ENCODE measurements around the gene FOXA2. TPM values are rescaled to one million over a fixed set of nuclear protein-coding genes. Genes with fewer than 3 reads are reported as not detected.
A peak's percentile ranks its signal among the peaks of the same experiment; 100 is the strongest.

Gene FOXA2
- total and polyA plus RNA-seq, 2 experiments from 2014 or later, result 0.24 TPM; not detected in 1

DNA sequence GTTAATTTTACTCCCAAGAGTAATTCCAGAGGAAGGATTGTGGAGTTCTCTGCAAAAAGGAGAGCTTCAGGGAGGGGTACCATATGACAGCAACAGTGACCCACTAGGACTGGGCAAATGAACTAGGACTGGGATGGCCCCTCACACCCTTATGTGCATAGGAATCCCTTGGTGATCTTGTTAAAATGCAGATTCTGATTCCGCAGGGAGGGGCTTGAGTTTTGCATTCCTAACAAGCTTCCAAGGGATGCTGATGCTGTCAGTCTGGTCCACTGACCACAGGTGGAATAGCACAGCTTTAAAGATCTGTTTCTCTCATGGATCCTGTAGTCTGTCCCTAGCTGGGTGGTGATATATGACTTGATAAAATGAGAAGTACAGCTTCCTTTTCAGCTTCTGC is 6.3 kb upstream of the FOXA2 start:
- TF ChIP-seq, protein P1, sequence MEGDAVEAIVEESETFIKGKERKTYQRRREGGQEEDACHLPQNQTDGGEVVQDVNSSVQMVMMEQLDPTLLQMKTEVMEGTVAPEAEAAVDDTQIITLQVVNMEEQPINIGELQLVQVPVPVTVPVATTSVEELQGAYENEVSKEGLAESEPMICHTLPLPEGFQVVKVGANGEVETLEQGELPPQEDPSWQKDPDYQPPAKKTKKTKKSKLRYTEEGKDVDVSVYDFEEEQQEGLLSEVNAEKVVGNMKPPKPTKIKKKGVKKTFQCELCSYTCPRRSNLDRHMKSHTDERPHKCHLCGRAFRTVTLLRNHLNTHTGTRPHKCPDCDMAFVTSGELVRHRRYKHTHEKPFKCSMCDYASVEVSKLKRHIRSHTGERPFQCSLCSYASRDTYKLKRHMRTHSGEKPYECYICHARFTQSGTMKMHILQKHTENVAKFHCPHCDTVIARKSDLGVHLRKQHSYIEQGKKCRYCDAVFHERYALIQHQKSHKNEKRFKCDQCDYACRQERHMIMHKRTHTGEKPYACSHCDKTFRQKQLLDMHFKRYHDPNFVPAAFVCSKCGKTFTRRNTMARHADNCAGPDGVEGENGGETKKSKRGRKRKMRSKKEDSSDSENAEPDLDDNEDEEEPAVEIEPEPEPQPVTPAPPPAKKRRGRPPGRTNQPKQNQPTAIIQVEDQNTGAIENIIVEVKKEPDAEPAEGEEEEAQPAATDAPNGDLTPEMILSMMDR (IDR thresholded peaks at IDR 0.05; ENCODE audit: low read depth, low read length), result no peak
- peaks cover 99% of the 10 kb centered on the region for H3K27me3 ChIP-seq
- H3K9me3 ChIP-seq (ENCODE audit: low read depth), result no peaks in the 10 kb centered on the region
- no peaks in the 10 kb centered on the region for H3K4me1 ChIP-seq (ENCODE audit: low read depth)
- no peaks in the 10 kb centered on the region for H3K36me3 ChIP-seq
- no peak for DNase-seq (ENCODE audit: low read depth in 1 of 2, low spot score in 1 of 2)
- H3K27ac ChIP-seq, result no peak overlapping the region
- H3K4me3 ChIP-seq, result no peak overlapping the region

DNA sequence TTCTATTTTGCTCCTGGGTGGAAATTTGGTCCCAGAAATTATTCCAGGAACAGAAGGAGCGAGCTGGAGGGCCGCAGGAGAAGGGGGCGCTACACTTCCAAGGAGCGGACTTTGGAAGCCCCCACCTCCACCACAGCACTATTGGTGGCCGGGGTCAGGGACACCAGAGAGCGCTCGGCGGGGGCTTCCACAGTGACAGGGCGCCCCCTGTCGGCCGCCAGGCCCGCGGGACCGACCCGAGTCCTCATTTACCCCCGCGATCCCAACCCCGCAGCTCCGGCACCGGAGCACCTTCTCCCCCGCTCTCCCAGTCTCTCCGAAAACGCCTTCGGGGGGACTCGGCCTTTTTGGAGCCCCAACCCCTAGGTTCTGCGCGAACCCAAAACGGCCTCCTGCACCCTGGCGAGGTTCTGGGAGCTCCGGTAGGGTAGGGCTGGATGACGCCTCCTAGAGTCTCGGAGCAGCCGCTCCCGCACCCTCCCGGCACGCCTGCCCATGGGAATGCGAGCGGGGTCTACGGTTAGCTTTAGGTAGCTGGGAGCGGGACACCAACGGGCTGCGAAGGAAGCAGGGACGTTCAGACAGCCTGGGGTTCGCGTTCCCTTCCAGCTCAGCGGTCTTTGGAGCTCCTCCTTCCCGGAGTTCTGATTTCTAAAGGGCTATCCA is 2.4 kb upstream of the FOXA2 start:
- H3K27me3 ChIP-seq, result peaks cover 100% of the 10 kb centered on the region
- H3K9me3 ChIP-seq (ENCODE audit: low read depth), result no peaks in the 10 kb centered on the region
- H3K4me1 ChIP-seq (ENCODE audit: low read depth), result no peaks in the 10 kb centered on the region
- DNase-seq (ENCODE audit: low read depth in 1 of 2, low spot score in 1 of 2), result peak; percentile 26 to 61
- no peak overlapping the region for H3K4me3 ChIP-seq
- no peak overlapping the region for H3K27ac ChIP-seq
- TF ChIP-seq, protein P1 (IDR thresholded peaks at IDR 0.05; ENCODE audit: low read depth, low read length), result peak; percentile 76
- no peaks in the 10 kb centered on the region for H3K36me3 ChIP-seq

DNA sequence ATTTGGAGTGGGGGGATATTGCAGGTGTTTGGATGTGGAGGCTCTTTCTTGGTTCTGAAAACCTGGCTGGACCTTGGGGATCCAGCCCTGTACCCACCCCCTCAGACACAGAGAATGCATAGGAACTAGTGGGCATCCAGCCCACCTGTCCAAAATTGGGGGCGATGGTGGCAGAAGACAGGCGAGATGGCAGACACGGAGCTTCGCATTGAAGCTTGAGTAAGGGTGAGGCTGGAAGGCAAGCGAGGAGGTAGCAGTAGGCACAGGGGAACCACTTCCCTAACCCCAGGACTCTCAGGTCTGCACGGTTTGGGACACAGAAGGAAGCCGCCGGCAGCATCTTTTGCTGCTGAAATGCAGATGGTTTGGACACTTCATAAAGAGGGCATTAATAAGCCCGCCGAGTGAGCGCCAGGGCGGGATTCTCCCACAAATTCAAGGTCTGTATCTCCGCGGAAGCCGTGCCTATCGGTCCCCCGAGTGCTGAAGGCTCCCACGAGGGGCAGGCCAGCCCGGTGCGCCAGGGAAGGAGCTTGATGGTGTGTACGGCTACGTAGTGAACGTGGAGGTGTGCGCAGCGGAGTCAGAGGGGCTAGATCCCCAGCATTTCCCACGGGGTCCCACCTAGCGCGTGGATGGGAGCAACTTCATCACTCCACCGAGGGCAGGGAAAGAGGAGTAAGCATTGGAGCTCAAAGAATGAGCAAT is 1.6 kb upstream of the FOXA2 start:
- Histone ChIP-seq H3K27me3 (peaks cover 100% of the 10 kb centered on the region), H3K9me3 (ENCODE audit: low read depth) (no peaks in the 10 kb centered on the region), H3K27ac (no peak overlapping the region), H3K4me3 (no peak overlapping the region), H3K36me3 (no peaks in the 10 kb centered on the region), H3K4me1 (ENCODE audit: low read depth) (no peaks in the 10 kb centered on the region)
- TF ChIP-seq, protein P1 (IDR thresholded peaks at IDR 0.05; ENCODE audit: low read depth, low read length), result no peak
- no peak for DNase-seq (ENCODE audit: low read depth in 1 of 2, low spot score in 1 of 2)

DNA sequence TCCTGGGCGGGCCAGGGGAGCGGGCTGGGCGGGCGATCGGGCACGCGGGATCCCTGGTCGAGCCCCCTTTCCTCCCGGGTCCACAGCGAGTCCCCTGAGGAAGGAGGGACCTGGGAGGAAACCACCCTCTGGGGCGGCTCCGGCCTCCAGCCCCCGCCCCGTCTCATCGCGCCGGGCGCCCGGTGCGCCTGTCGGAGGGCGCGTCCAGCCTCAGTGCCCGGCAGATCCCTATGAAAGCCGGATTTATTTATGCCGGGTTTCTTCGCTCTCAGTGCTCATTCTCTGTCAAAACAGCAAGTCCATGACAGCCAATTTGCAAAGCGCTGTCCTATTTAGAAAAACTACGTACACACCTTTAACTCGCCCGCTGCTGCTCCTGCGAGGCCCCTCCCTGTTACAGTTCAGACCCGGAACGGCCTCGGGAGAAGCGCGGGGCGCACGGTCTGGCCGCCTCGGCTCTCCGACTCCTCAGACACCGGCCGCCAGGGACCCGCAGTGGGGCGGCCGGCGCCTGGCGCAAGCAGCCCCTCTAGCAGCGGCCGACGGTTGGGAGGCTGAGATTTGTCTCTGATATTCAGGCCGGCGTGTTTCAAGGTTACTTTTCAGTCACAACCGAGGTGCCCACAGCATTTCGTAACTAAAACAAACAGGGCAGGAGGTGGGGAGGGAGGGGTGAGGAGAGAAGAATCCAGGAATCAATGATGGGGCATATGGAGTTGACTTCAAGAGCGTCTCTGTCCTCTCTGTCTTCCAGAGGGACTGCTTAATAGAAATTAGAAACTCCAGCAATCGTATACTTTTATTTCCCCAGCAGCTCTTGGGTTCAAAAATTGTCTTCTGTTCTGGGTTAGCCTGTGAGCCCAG is 782 bp upstream of the FOXA2 start:
- peak overlapping the region; percentile 3 for H3K4me3 ChIP-seq
- H3K9me3 ChIP-seq (ENCODE audit: low read depth), result no peaks in the 10 kb centered on the region
- no peaks in the 10 kb centered on the region for H3K36me3 ChIP-seq
- peaks cover 100% of the 10 kb centered on the region for H3K27me3 ChIP-seq
- TF ChIP-seq, protein P1 (IDR thresholded peaks at IDR 0.05; ENCODE audit: low read depth, low read length), result no peak
- peak in 1 of 2 donors; percentile 18 for DNase-seq (ENCODE audit: low read depth in 1 of 2, low spot score in 1 of 2)
- H3K27ac ChIP-seq, result no peak overlapping the region
- no peaks in the 10 kb centered on the region for H3K4me1 ChIP-seq (ENCODE audit: low read depth)

DNA sequence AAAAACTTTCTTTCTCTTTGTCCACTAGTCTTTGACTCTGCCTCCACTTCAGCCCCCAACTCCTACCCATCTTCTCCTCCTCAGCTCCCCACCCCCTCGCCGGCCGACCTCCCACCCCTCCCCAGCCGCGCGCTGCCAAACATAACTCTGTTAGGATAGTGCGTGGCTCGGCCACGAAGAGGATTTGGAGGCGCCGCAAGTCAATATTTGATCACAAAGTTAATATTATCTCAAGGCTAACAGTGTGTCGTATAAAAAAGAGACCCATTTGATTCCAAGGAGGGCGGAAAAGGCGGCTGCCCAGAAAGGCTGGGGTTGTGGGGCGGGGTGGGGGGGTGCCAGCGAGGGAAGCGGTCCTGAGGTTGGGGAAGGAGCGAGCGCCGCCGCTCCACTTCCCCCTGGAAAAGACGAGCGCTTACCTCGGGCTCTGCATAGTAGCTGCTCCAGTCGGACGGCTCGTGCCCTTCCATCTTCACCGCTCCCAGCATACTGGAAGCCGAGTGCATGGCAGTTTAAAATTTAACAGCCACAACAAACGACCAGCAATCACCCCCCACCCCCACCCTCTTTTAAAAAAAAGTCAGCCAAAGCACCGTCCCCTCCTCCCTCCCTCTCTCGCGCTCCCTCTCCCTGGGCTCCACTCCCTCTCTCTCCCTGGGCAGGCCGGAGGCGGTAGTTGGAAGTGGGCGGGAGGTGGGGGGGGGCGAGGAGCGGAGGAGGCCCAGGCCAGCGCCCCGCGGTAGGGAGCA is 425 bp downstream of the FOXA2 start:
- H3K9me3 ChIP-seq (ENCODE audit: low read depth), result no peaks in the 10 kb centered on the region
- H3K36me3 ChIP-seq, result no peaks in the 10 kb centered on the region
- peak in 1 of 2 donors; percentile 10 for DNase-seq (ENCODE audit: low read depth in 1 of 2, low spot score in 1 of 2)
- TF ChIP-seq, protein P1 (IDR thresholded peaks at IDR 0.05; ENCODE audit: low read depth, low read length), result no peak
- H3K27ac ChIP-seq, result no peak overlapping the region
- no peaks in the 10 kb centered on the region for H3K4me1 ChIP-seq (ENCODE audit: low read depth)
- H3K27me3 ChIP-seq, result peaks cover 100% of the 10 kb centered on the region
- H3K4me3 ChIP-seq, result no peak overlapping the region

All from cardiac muscle cell (in vitro differentiated cells and primary cell).